ENCODE measurements around the gene SLC2A3. TPM values are rescaled to one million over a fixed set of nuclear protein-coding genes. Genes with fewer than 3 reads are reported as not detected.
"Not testable (repeated sequence)": the region's sequence is repeated elsewhere in the genome, so short reads cannot be mapped to it uniquely, and the experiment has no call there.

The SLC2A3 gene
- total RNA-seq, 2 donors from 2014 or later = 4.1 to 21.2 TPM

DNA sequence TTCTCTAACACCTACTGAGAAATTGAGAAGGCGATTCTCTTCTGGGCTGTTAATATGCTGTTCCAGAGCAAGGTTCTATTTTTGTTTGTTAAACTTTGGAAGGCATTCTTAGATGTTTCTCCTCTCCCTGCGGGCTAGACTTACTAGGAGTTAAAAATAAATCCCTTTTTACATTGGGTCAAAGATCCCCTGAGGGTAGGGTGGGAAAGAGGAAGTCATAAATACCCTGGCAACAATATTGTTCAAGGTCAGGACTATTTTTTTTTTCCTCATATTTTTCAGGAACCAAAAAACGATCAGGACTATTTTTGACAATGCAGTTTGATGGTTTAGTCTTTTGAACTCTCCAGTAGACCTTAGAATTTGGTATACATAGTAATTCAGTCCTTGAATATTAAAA lies 51.3 kb downstream of the SLC2A3 start:
- Histone ChIP-seq H3K4me1 (replicated peaks) (no peaks in the 10 kb centered on the region), H3K36me3 (no peaks in the 10 kb centered on the region), H3K9me3 (no peaks in the 10 kb centered on the region), H3K27ac (no peak overlapping the region), H3K27me3 (replicated peaks; ENCODE audit: insufficient read depth) (no peaks in the 10 kb centered on the region), H3K4me3 (no peak overlapping the region)
- intact Hi-C loops (cut with DNase I) = no loop called here
- TF ChIP-seq POLR2AphosphoS5 (IDR thresholded peaks at IDR 0.05) (no peak), POLR2A (IDR thresholded peaks at IDR 0.05) (no peak)
- TF ChIP-seq, protein P1, sequence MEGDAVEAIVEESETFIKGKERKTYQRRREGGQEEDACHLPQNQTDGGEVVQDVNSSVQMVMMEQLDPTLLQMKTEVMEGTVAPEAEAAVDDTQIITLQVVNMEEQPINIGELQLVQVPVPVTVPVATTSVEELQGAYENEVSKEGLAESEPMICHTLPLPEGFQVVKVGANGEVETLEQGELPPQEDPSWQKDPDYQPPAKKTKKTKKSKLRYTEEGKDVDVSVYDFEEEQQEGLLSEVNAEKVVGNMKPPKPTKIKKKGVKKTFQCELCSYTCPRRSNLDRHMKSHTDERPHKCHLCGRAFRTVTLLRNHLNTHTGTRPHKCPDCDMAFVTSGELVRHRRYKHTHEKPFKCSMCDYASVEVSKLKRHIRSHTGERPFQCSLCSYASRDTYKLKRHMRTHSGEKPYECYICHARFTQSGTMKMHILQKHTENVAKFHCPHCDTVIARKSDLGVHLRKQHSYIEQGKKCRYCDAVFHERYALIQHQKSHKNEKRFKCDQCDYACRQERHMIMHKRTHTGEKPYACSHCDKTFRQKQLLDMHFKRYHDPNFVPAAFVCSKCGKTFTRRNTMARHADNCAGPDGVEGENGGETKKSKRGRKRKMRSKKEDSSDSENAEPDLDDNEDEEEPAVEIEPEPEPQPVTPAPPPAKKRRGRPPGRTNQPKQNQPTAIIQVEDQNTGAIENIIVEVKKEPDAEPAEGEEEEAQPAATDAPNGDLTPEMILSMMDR (IDR thresholded peaks at IDR 0.05) = no peak
- 35% methylated on average over 3 of the region's 3 CpGs for WGBS
- no peak for DNase-seq (ENCODE audit: low spot score)

- H3K36me3 ChIP-seq; DNase-seq (ENCODE audit: low spot score); H3K4me1 ChIP-seq (replicated peaks); intact Hi-C loops (cut with DNase I); H3K27ac ChIP-seq; H3K4me3 ChIP-seq; H3K27me3 ChIP-seq (replicated peaks; ENCODE audit: insufficient read depth); H3K9me3 ChIP-seq: not testable (repeated sequence)
- WGBS = 86% methylated on average over 4 of the region's 4 CpGs
Measured at GRCh38 chr12:7881736-7882120, 54.3 kb downstream of the SLC2A3 start.

DNA sequence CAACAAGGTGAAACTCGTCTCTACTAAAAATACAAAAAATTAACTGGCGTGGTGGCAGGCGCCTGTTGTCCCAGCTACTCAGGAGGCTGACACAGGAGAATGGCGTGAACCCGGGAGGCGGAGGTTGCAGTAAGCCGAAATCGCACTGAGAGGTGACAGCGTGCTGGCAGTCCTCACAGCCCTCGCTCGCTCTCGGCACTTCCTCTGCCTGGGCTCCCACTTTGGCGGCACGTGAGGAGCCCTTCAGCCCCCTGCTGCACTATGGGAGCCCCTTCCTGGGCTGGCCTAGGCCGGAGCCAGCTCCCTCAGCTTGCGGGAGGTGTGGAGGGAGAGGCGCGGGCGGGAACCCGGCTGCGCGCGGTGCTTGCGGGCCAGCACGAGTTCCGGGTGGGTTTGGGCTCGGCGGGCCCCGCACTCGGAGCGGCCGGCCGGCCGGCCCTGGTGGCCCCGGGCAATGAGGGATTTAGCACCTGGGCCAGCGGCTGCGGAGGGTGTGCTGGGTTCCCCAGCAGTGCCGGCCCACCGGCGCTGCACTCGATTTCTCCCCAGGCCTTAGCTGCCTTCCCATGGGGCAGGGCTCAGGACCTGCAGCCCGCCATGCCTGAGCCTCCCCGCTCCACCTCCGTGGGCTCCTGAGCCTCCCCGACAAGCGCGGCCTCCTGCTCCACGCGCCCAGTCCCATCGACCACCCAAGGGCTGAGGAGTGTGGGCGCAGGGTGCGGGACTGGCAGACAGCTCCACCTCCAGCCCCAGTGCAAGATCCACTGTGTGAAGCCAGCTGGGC lies 54.8 kb downstream of the SLC2A3 start:
- WGBS = 93% methylated on average over 51 of the region's 52 CpGs
- intact Hi-C loops (cut with DNase I); H3K36me3 ChIP-seq; H3K9me3 ChIP-seq; H3K4me1 ChIP-seq (replicated peaks); H3K4me3 ChIP-seq; DNase-seq (ENCODE audit: low spot score); H3K27ac ChIP-seq; H3K27me3 ChIP-seq (replicated peaks; ENCODE audit: insufficient read depth): not testable (repeated sequence)

- no peak for TF ChIP-seq POLR2A (IDR thresholded peaks at IDR 0.05)
- TF ChIP-seq POLR2AphosphoS5 (IDR thresholded peaks at IDR 0.05) = no peak
- TF ChIP-seq, protein P1 (IDR thresholded peaks at IDR 0.05) = no peak
- intact Hi-C loops (cut with DNase I) = no loop called here
- Histone ChIP-seq H3K27me3 (replicated peaks; ENCODE audit: insufficient read depth) (no peaks in the 10 kb centered on the region), H3K4me1 (replicated peaks) (no peaks in the 10 kb centered on the region), H3K36me3 (no peaks in the 10 kb centered on the region), H3K27ac (no peak overlapping the region), H3K4me3 (no peak overlapping the region), H3K9me3 (no peaks in the 10 kb centered on the region)
- WGBS = 96% methylated on average over 3 of the region's 3 CpGs
- no peak for DNase-seq (ENCODE audit: low spot score)
Measured at GRCh38 chr12:7879246-7879645, 56.7 kb downstream of the SLC2A3 start.

- no peaks in the 10 kb centered on the region for H3K9me3 ChIP-seq
- H3K36me3 ChIP-seq = no peaks in the 10 kb centered on the region
- no peaks in the 10 kb centered on the region for H3K4me1 ChIP-seq (replicated peaks)
- DNase-seq (ENCODE audit: low spot score) = no peak
- no peak overlapping the region for H3K4me3 ChIP-seq
- no peaks in the 10 kb centered on the region for H3K27me3 ChIP-seq (replicated peaks; ENCODE audit: insufficient read depth)
- intact Hi-C loops (cut with DNase I) = no loop called here
- TF ChIP-seq, protein P1 (IDR thresholded peaks at IDR 0.05) = no peak
- TF ChIP-seq POLR2AphosphoS5 (IDR thresholded peaks at IDR 0.05) (no peak), POLR2A (IDR thresholded peaks at IDR 0.05) (no peak)
- 92% methylated on average over 8 of the region's 8 CpGs for WGBS
- no peak overlapping the region for H3K27ac ChIP-seq
Measured at GRCh38 chr12:7877420-7877819, 58.6 kb downstream of the SLC2A3 start.
